B cell (primary cell): ENCODE data around the gene FAF1. TPM values are rescaled to one million over a fixed set of nuclear protein-coding genes. Genes with fewer than 3 reads are reported as not detected.

Experiments
- ATAC-seq: fragments of 200-7000 bp; cut with Tn5 transposase; one replicate; pipeline ENCODE4 v1.10.0; 2021; ENCODE audit warnings: low read depth, mild to moderate bottlenecking, moderate number of reproducible peaks, moderate library complexity
- CTCF ChIA-PET: fragments of 350-600 bp; sonication (Branson Sonifier 250); formaldehyde crosslinking; loops from one replicate; lab custom pipeline; 2021; ENCODE audit warnings: antibody characterized with exemption, inconsistent platforms; lab: Charles Lee
- POLR2A ChIA-PET: fragments of 350-600 bp; sonication (Branson Sonifier 250); formaldehyde crosslinking; loops from one replicate; lab custom pipeline; 2021; ENCODE audit warnings: antibody characterized with exemption; lab: Charles Lee
- DNase-seq: peaks from one replicate; pipeline ENCODE4 v3.0.0; 2013
- H2AFZ ChIP-seq: 2 replicates; pipeline ENCODE4 v1.6.1; 2012; ENCODE audit warnings: mild to moderate bottlenecking, low read depth, low read length; ENCODE audit not compliant: insufficient read depth, poor library complexity, severe bottlenecking
- H3K27ac ChIP-seq, 2 donors: 1 replicate in 1 of 2; 2 replicates in 1 of 2; pipeline ENCODE4 v1.5.1; 2012 to 2013; ENCODE audit warnings: low read length in 2 of 2, mild to moderate bottlenecking in 2 of 2, moderate library complexity in 1 of 2
- H3K27me3 ChIP-seq, 4 experiments: fragments of 200-600 bp in 1 of 4; sonication (generic) in 1 of 4; replicated peaks in 1 of 4; 1 replicate in 2 of 4; 2 replicates in 2 of 4; pipeline versions ENCODE4 v1.6.1 to v1.7.0; 2013 to 2016; ENCODE audit warnings: low read length in 3 of 4, mild to moderate bottlenecking in 2 of 4, mixed read lengths in 1 of 4, moderate library complexity in 1 of 4; ENCODE audit not compliant: insufficient read depth in 4 of 4, control insufficient read depth in 3 of 4; ENCODE audit errors: control extremely low read depth in 1 of 4
- H3K36me3 ChIP-seq, 2 experiments: replicated peaks in 1 of 2; 1 replicate in 1 of 2; 2 replicates in 1 of 2; pipeline versions ENCODE4 v1.6.1 to v1.7.1; 2013; ENCODE audit warnings: low read length in 1 of 2; ENCODE audit not compliant: insufficient read depth in 2 of 2, control insufficient read depth in 1 of 2; ENCODE audit errors: control extremely low read depth in 1 of 2, extremely low read depth in 1 of 2
- H3K4me1 ChIP-seq, 2 donors: fragments of 200-600 bp in 1 of 2; sonication (generic) in 1 of 2; 1 replicate in 1 of 2; 2 replicates in 1 of 2; pipeline versions ENCODE4 v1.5.1 to v1.6.1; 2013 to 2017; ENCODE audit warnings: low read length in 2 of 2; ENCODE audit not compliant: control insufficient read depth in 2 of 2, insufficient read depth in 2 of 2
- H3K4me2 ChIP-seq: replicated peaks from 2 replicates; pipeline ENCODE3; 2012; ENCODE audit warnings: mild to moderate bottlenecking, low read depth, low read length; ENCODE audit not compliant: poor library complexity, severe bottlenecking
- H3K4me3 ChIP-seq, 5 experiments: fragments of 200-600 bp in 1 of 5; sonication (generic) in 1 of 5; 1 replicate in 3 of 5; 2 replicates in 2 of 5; pipeline versions ENCODE4 v1.5.1 to v1.7.0; 2011 to 2016; ENCODE audit warnings: low read length in 4 of 5, mild to moderate bottlenecking in 4 of 5, low read depth in 2 of 5, control low read depth in 1 of 5, moderate library complexity in 1 of 5; ENCODE audit not compliant: insufficient read depth in 1 of 5; ENCODE audit errors: control extremely low read depth in 1 of 5, extremely low read depth in 1 of 5
- H3K79me2 ChIP-seq: fragments of 200-600 bp; sonication (generic); one replicate; pipeline ENCODE4 v1.6.0; 2016; ENCODE audit warnings: low read length; ENCODE audit not compliant: control insufficient read depth, insufficient read depth
- H3K9ac ChIP-seq: fragments of 200-600 bp; sonication (generic); 2 replicates; pipeline ENCODE4 v1.6.1; 2017; ENCODE audit warnings: mild to moderate bottlenecking, low read length, moderate library complexity
- H3K9me3 ChIP-seq, 3 donors: one replicate each; pipeline versions ENCODE4 v1.6.1 to v1.7.1; 2013; ENCODE audit warnings: low read length in 2 of 3; ENCODE audit not compliant: control insufficient read depth in 2 of 3, insufficient read depth in 1 of 3; ENCODE audit errors: control extremely low read depth in 1 of 3
- H4K20me1 ChIP-seq: 2 replicates; pipeline ENCODE4 v1.6.0; 2012; ENCODE audit warnings: mild to moderate bottlenecking, low read length; ENCODE audit not compliant: insufficient read depth, control insufficient read depth, poor library complexity, severe bottlenecking
- H3K27ac Mint-ChIP-seq: one replicate; pipeline ENCODE4 v1.8.0; 2021; ENCODE audit warnings: mixed read lengths
- H3K27me3 Mint-ChIP-seq: one replicate; pipeline ENCODE4 v1.8.0; 2021; ENCODE audit warnings: mixed read lengths
- H3K4me1 Mint-ChIP-seq: one replicate; pipeline ENCODE4 v1.8.0; 2021; ENCODE audit warnings: mixed read lengths
- H3K4me3 Mint-ChIP-seq: one replicate; pipeline ENCODE4 v1.8.0; 2021; ENCODE audit warnings: mixed read lengths
- H3K9me3 Mint-ChIP-seq: one replicate; pipeline ENCODE4 v1.8.0; 2022; ENCODE audit warnings: mixed read lengths; ENCODE audit not compliant: insufficient read depth
- EZH2 ChIP-seq: IDR thresholded peaks from 2 replicates; pipeline ENCODE4 v1.6.1; 2012; ENCODE audit warnings: borderline replicate concordance, low read depth, mild to moderate bottlenecking, moderate library complexity, low read length; ENCODE audit not compliant: insufficient read depth, poor library complexity, severe bottlenecking
- WGBS: methylation state at CpG from one replicate; pipeline ENCODE4 v1.1.5; 2013; ENCODE audit warnings: missing lambda C conversion rate; ENCODE audit not compliant: insufficient coverage; 5-methylcytosine and 5-hydroxymethylcytosine counted together
- intact Hi-C: fragments of 100-400 bp; cut with micrococcal nuclease; formaldehyde crosslinking; loops from one replicate; pipeline ENCODE4 v1.10.0; 2022
- polyA plus RNA-seq: library from polyadenylated mRNA; depleted of rRNA; stranded (reverse); fragments of >200 nt; gene quantifications from 2 replicates; pipeline ENCODE4 v1.2.3, GENCODE V29; 2012
- total RNA-seq, 2 donors: library from RNA; stranded (reverse); fragments of 120-200 nt in 1 of 2; gene quantifications; 1 replicate in 1 of 2; 2 replicates in 1 of 2; pipeline versions ENCODE4 v1.2.3 to v1.2.4, GENCODE V29; 2013 to 2022
- TF ChIP-seq, protein P1 (sequence below): fragments of 200-600 bp; IDR thresholded peaks from one replicate; pipeline ENCODE4 v1.8.0; 2022; ENCODE audit warnings: antibody characterized with exemption, mild to moderate bottlenecking

The FAF1 gene
- total and polyA plus RNA-seq, 2 donors (not counting 1 experiment from before 2014, with no cell fraction given), result 10.1 to 58.4 TPM

DNA sequence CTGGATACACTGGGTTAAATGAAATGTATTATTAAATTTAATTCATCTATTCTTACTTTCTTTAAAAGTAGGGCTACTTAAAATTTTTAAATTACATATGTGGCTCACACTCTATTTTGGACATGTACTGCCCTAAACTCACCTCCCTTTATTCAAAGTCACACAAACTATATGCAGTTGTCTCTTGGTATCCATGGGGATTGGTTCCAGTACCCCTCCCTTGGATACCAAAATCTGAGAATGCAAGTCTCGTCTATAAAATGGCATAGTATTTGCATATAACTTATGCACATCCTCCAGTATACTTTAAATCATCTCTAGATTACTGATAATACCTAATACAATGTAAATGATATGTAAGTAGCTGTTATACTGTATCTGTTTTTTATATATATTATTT, 57.6 kb downstream of the FAF1 start:
- intact Hi-C loops, result no loop called here
- ATAC-seq, result no peak
- H3K9ac ChIP-seq, result no peak overlapping the region

DNA sequence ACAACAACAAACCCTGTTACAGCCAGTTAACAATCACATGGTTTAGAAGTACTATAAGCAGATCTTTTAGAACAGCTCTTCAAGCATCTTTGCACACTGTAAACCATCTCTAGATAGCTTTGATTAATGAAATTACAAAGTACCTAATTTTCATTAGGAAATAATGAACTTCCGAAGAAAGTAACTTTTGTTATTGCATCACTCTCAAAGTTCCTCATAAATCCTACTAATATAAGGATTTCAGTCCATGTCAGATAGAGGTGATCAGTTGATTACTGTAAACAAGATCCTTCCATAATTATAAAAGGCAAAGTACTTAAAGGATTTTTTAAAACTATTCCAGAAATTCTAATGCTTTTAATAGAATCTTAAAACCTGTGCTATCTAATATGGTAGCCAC, 58.2 kb downstream of the FAF1 start:
- ChIA-PET POLR2A (no interaction called here), CTCF (interaction anchor here (0.7 to 1.1 kb wide), 2 partner anchors 25 to 289 kb away, joined by 4 read pairs; no protein-coding TSS in a partner anchor)
- Histone ChIP-seq H3K36me3 (no peaks in the 10 kb centered on the region), H3K4me2 (no peak overlapping the region), H3K4me1 (no peaks in the 10 kb centered on the region), H3K27ac (no peak overlapping the region), H3K9ac (no peak overlapping the region), H3K27me3 (no peaks in the 10 kb centered on the region), H3K4me3 (no peak overlapping the region), H4K20me1 (no peaks in the 10 kb centered on the region), H3K9me3 (no peaks in the 10 kb centered on the region), H3K79me2 (peaks cover 3% of the 10 kb centered on the region), H2AFZ (no peak overlapping the region)
- DNase-seq (no peak), ATAC-seq (no peak)
- no peak for TF ChIP-seq EZH2
- H3K27ac Mint-ChIP-seq, result no peak overlapping the region
- H3K4me1 Mint-ChIP-seq, result peaks cover 18% of the 10 kb centered on the region
- no peaks in the 10 kb centered on the region for H3K9me3 Mint-ChIP-seq
- no peaks in the 10 kb centered on the region for H3K27me3 Mint-ChIP-seq
- no CpG with 5 or more reads among the region's 1 CpG for WGBS
- no peak overlapping the region for H3K4me3 Mint-ChIP-seq
- intact Hi-C loops, result no loop called here

More for the DNA sequence above, 57.6 kb downstream of the FAF1 start:
- no peak for TF ChIP-seq EZH2
- TF ChIP-seq, protein P1, sequence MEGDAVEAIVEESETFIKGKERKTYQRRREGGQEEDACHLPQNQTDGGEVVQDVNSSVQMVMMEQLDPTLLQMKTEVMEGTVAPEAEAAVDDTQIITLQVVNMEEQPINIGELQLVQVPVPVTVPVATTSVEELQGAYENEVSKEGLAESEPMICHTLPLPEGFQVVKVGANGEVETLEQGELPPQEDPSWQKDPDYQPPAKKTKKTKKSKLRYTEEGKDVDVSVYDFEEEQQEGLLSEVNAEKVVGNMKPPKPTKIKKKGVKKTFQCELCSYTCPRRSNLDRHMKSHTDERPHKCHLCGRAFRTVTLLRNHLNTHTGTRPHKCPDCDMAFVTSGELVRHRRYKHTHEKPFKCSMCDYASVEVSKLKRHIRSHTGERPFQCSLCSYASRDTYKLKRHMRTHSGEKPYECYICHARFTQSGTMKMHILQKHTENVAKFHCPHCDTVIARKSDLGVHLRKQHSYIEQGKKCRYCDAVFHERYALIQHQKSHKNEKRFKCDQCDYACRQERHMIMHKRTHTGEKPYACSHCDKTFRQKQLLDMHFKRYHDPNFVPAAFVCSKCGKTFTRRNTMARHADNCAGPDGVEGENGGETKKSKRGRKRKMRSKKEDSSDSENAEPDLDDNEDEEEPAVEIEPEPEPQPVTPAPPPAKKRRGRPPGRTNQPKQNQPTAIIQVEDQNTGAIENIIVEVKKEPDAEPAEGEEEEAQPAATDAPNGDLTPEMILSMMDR, result no peak
- Histone ChIP-seq H3K36me3 (no peaks in the 10 kb centered on the region), H3K4me3 (no peak overlapping the region), H3K4me2 (no peak overlapping the region), H3K27me3 (no peaks in the 10 kb centered on the region), H4K20me1 (no peaks in the 10 kb centered on the region), H2AFZ (no peak overlapping the region), H3K9me3 (no peaks in the 10 kb centered on the region), H3K79me2 (peaks cover 3% of the 10 kb centered on the region), H3K27ac (no peak overlapping the region), H3K4me1 (no peaks in the 10 kb centered on the region)
- Mint-ChIP-seq H3K9me3 (no peaks in the 10 kb centered on the region), H3K4me1 (peaks cover 18% of the 10 kb centered on the region), H3K27ac (no peak overlapping the region), H3K27me3 (no peaks in the 10 kb centered on the region), H3K4me3 (no peak overlapping the region)
- POLR2A ChIA-PET, result interaction anchor here (0.6 kb wide), 1 partner anchor 13 kb away, joined by 3 read pairs; no protein-coding TSS in a partner anchor
- CTCF ChIA-PET, result interaction anchor here (1.0 kb wide), 1 partner anchor 29 kb away, joined by 3 read pairs; no protein-coding TSS in a partner anchor
- no peak for DNase-seq
- WGBS, result no CpG with 5 or more reads among the region's 1 CpG
